ENCODE measurements around the gene BIVM.
"Not testable (repeated sequence)": the region's sequence is repeated elsewhere in the genome, so short reads cannot be mapped to it uniquely, and the experiment has no call there.

BIVM gene, protein sequence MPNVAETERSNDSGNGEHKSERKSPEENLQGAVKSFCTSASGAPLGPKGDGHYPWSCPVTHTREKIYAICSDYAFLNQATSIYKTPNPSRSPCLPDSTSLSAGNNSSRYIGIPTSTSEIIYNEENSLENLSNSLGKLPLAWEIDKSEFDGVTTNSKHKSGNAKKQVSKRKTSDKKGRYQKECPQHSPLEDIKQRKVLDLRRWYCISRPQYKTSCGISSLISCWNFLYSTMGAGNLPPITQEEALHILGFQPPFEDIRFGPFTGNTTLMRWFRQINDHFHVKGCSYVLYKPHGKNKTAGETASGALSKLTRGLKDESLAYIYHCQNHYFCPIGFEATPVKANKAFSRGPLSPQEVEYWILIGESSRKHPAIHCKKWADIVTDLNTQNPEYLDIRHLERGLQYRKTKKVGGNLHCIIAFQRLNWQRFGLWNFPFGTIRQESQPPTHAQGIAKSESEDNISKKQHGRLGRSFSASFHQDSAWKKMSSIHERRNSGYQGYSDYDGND

DNA sequence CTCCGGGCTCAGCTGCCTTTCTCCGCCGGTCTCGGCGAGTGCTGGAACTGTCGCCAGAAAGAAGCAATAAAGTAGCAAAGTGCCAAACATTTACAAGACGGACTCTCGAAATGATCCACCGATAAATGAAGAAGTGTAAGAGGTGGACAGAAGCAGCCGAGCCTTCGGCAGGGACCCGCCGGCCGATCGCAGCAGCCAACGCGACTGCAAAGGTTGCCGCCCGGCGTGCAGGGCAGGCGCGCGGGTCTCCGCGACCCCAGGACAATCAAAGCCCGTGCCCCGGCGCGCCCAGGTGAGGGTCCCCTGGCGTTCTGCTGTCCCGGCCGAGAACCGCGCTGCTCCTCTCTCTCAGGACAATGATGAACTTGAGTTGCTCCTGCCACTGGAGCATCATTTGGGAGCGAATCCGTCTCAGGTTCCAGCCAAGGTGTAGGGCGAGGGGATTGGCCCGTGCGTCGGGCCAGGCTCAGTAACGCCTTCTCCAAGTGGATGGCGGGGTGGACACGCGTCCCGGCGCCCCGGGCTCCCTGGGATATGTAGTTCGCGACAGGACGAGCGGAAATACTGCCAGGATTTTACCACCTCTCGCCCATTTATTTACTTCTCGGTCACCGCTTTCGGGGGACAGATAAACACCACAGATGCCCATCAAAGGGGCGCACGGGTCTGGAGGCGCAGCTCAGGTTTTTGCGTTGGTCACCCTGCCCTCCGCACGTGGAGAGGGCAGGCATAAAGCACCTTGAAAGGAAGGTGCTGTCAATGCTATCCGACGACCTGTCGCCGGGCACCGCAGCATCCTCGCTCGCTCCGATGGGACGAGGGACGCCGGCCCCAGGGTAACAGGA lies at the start of gene BIVM, which contains the start of gene POGLUT2:
Gene BIVM (plus strand): TSS at position 539 of the 845 bp plus-strand sequence. CDS start 8,149 bp downstream, outside the sequence.
Gene POGLUT2 (minus strand): TSS at position 396 of the 845 bp plus-strand sequence. CDS start 306 bp downstream, at position 90.
- DNase-seq: peak; percentile 98

DNA sequence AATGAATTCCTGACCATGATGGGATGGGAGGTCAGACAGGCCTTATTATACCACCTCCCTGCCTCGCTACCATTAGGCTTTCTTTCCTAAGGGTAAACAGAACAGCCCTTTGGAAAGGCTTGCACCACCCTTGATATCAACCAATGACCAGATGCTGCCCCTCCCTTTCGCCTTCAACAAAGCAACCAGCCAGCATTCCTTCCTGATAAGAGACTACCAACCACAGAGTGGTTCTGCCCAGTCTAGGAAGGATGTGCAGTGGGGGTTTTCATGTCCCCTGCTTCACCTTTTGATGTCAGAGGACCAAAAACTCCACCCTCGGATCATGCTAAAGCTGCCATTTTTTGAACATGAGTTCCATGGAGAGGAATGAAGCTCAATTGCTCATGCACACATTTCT lies 47.0 kb upstream of the BIVM start:
- DNase-seq: no peak

DNA sequence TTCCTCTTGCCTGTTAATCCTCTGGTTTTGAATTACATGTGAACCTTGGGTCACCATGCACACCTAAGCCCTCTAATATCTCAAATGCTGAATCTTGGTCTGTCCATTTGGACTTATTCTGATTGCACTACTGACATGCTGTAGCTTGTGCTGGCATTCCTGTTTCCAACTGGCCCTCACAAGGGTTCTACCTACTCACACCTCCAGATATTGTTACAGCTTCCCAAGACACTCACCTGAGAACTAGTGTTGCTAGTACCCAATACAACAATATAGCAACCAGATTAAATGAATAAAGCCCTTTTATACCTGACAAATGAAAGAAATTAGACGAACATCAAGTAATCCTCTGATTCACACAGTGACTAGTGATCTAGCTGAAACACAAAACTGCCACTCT lies 41.9 kb upstream of the BIVM start:
- DNase-seq: no peak

DNA sequence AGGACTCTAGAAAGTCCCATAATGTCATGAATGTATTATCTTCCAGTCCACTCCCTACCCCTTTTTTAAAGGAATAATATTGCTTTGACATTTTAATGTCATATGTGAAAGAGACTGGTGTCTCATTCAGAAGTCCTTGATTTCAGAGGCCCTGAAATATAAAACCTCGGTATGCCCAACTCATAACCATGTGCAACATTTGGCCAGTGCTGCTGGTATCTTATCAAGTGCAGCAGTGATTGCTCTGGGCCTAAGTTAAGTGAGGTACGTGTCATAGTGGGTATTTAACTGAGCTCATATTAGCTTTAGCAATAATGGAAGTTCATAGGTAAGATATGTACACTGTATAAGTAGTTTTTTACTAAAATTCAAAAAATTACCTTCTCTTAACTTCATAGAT lies 40.1 kb upstream of the BIVM start:
- no peak for DNase-seq

DNA sequence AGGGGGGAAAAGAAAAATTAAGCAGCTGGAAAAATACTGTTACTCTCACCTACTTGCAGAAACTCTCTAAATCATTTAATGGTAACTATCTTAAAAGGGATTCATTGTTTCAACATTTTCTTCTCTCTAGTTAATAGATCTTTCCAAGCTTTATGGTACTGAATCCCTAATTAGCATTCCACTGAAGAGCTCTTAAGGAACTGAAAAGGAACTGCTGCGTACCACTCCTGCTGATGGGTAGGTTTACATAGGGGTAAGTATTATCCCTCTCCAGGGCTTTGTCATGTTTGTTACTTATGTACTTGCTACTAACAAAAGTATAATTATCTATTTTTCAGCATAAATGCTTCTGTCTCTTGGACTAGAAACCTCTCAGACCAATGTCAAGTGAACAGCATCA lies 37.8 kb upstream of the BIVM start:
- no peak for DNase-seq

DNA sequence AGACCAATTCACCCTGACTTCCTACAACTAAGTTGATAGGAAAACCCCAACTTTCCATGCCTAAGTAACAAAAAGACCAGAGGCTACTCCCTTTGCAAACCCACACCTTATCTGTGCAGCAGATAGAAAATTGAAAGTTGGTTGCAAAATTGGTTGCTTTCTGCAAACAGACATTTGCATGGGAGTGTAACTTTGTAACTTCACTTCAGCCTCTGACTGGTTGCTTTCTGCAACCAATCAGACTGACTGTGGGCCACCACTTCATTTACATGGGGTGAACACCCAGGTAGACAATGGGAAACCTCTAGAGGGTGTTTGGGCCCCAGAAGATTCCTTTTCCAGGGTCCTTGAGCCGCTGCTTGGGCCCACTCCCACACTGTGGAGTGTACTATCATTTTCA lies 35.2 kb upstream of the BIVM start:
- no peak for DNase-seq

DNA sequence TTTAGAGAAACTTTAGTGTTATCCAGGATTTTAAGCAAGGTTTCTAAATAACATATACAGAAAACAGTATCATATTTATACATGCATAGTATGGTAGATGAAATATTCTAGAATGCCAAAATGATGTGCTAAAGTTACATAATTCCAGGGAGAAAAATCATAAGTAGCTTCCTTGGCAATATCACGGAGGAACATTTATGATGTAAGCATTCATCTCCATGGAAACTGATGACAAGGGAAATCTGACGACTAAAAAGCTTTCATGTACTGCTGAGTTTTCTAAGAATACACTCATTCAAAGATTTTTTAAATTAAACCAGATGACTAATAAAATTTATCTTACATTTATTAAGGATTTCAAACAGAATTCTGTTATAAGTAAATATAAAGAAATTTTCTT lies 30.0 kb upstream of the BIVM start:
- no peak for DNase-seq

DNA sequence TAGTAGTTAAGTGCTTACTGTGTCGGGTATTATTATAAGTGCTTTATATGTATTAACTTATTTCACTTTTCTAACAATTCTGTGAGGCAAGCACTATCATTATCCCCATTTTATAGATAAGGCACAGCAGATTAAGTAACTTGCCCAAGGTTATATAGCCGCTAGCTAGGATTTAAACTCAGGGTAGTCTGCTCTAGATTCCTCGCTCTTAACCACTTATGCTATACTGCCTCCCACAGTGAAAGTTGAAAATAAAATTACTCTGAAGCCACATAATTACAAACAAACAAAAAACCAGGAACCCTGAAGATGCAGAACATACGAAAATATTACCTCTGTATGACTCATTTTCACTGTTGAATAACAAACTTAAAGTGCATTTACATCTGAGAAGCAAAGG lies 29.2 kb upstream of the BIVM start:
- DNase-seq: no peak

DNA sequence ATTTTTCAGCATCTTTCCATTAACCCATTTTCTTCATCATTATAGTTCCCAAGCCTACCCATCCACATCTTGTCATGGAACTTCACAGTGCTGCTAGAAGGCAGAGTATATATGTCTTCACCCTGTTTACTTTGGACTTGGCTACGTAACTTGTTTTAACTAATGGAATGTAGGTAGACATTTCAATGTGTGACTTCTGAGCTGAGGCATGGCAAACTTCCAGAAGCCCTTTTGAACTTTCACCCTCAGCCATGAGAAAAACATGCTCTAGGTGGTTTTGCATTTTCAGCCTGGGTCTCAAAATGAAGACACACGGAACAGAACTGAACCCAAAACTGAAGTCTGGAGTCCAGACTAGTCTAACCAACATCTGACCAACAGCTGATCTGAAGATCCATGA lies 28.5 kb upstream of the BIVM start:
- DNase-seq: no peak

DNA sequence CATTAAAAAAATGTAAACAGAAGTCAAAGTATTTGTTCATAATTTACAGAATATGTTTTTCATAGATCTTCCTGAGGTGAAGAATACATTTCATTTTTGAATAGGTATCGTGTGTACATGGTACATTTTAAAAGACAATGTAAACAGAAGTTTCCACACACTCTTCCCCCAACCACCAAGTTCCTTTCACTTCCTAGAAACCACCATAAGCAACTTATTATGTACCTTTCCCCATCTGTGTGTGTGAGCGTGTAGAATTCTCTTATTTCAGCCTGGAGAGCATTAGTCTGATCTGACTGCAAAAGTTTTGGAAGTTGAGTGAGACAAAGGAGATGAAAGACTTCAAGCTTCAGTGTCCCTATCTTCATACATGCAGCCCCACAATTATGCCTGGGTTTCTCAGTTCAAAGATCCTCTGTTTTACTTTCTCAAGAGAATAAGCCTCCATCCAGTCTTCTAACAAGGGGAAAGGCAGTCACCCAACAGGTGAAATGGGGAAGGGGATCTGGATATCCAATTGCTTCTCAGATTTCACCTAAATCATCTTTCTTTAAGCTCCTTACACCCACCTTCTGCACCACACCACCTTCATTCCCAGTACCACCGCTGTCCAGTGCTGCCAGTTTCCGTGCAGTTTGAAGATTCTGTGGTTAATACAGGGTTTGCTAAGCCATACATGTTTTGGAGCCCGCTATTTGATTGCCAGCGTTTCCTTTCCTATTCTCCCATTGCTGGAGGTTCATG lies 27.4 kb upstream of the BIVM start:
- DNase-seq: no peak

DNA sequence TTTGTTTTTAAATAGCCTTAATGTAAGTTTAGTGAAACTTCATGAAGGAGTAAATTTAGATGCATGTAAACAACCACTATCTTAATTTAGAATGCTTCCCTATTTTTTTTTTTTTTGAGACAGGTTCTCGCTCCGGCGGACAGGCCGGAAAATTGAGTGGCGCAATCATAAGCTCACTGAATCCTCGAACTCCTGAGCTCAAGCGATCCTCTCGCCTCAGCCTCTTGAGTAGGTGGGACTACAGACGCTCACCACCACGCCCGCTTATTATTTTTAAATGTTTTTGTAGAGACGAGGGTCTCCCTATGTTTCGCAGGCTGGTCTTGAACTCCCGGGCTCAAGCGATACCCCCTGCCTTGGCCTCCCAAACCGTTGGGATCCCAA lies 26.9 kb upstream of the BIVM start:
- no peak for DNase-seq

DNA sequence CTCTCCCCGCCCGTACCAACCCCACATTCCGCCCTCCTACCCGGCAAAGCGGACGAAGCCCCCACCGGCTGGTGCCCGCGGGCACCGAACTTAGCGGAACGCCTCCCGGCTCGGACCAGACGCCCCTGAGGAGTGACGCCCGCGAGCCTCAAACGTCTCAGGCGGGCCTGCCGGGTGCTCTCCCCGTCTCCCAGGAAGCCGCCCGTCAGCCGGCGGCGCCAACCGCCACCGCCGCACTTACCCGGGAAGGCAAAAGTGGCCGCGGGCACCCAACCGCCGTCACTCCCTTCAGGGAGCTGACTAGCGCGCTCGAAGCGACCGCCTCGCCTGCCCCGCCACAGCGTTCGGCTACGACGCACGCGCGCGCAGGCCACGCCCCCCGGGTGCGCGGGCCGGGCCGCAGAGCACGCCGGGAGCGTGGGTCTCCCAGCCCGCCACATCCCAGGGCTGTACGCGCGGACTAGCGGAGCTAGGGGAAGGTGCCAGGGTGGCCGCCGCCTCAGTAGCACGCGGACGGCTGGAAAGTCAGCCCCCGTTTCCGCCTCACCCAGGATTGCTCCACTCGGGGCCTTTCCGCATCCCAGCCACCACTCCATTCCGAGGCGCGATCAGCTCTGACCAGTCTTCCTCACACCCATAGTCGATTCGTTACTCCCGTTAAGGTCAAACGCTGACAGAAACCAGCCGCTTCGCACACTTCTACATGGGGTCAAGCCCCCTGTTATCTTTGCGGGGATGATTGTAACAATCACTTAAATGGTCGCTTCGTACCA lies 25.3 kb upstream of the BIVM start, which contains the start of gene TEX30:
Gene TEX30 (minus strand): TSS at position 346 of the 773 bp plus-strand sequence. CDS start 3,760 bp downstream, outside the sequence.
- DNase-seq: peak; percentile 91

DNA sequence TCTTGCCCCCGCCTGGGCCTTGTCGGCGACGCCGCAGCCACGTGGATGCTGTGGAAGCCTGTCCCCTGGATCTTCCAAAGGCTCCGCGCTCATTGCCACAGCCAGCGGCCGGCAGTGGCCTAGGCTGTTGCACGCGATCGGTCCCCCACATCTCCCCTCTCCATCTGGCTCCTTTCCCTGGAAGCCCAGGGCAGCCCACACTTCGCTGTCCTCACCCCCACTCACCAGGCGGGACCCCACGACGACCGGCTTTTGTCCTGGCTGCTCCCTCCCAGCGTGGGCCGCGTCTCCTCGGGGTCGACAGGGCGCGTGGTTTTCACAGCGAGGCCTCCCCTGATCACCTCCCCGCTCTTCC lies 24.7 kb upstream of the BIVM start:
- DNase-seq: no peak

DNA sequence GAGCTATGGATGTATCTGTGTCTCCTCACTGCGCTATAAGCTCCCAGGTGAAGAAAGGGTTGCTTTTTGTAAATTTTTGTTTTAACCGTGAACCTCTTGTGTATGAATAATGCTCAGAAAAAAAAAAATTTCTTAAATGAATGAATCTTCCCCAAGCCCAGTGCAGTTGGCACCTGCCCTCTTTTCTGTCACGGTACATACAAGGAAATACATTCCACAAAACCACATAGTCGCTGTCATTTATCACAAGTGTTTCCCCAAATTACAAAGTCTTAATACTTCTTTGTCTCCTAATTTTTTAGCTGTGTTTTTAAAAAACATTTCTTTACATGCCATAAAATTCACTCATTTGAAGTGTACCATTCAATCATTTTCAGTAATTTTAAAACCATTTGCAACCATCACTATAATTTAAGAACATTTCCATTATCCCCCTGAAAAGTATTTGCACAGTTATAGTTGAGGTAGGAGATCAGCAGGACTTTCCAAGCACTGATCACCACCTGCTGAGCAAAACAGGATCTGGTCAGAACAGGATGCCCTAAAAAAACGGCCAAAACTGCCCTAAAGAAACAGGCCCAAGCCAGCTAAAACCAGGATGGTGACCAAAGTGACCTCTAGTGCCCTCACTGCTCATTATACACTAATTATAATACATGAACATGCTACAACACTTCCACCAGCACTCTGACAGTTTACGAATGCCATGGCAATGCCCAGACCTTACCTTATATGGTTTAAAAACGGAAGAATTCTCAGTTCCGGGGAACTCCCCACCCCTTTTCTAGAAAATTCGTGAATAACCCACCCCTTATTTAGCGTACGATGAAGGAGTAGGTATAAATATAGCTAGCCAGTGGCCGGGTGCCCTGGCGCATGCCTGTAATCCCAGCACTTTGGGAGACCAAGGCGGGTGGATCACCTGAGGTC lies 24.1 kb upstream of the BIVM start:
- no peak for DNase-seq

DNA sequence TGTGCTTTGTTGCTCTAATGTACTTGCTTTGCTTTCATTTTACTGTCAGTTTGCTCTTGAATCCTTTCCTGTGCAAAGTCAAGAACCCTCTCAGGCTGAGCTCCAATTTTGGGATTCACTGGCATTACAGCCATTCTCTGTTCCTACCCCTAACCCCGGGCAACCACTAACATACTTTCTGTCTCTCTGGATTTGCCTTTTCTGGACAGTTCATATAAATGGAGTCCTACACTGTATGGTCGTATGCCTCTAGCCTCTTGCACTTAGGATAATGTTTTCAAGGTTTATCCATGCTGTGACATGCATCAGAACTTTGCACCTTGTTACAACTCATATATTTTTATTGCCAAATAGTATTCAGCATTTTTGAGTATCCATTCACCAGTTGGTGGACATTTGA lies 22.6 kb upstream of the BIVM start:
- no peak for DNase-seq

DNA sequence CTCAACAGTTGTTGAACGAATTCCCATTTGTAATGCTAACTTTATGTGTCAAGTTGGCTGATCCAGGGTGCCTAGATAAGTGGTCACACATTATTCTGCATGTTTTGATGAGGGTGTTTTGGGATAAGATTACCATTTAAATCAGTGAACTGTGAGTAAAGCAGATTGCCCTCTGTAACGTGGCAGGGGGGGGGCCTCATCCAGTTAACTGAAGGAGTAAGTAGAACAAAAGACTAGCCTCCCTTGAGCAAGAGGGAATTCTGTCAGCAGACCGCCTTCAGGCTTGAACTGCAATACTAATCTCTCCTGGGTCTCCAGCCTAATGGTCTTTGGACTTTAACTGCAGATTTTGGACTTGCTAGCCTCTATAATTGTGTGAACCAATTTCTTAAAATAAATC lies 21.2 kb upstream of the BIVM start:
- DNase-seq: no peak

DNA sequence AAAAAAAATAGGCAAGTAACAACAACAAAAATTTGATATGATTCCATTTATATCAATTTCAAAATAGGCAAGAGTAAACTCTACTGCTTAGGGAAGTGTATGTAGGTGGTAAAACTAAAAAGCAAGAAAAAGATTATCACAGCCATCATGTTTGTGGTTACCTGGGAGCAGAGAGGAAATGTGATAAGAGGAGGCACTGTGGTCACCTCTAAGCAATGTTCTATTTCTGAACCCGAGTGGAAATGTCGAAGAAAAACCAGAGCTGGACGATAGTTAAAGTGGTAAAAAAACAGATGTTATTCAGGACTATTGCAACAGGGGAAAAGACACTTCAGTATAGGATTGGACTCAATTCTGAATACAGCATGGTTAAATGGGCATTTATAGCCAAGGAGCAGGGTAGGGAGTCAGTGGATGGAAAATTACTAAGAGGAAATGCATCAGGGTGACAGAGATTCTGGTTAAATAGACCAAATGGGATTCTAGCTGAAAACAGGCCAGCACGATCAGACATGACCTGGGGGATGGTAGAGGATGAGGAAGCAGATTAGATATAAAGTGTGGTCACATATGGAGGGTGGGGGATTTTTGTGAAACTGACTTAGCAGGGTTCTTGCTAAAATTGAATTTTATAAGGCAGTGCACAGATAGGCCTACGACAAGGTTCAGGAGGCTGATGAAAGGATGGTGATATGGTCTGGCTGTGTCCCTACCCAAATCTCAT lies 19.3 kb upstream of the BIVM start:
- no peak for DNase-seq

DNA sequence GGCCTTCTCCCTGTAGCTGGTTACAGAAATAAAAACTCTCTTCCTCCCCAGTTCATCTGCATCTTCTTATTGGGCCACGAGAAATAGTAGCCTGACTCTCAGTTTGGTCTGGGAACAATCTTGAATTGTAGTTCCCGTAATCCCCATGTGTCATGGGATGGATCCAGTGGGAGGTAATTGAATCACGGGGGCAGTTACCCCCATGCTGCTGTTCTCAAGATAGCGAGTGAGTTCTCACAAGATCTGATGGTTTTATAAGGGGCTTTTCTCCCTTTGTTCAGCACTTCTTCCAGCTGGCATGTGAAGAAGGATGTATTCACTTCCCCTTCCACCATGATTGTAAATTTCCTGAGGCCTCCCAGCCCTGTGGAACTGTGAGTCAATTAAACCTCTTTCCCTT lies 18.3 kb upstream of the BIVM start:
- not testable (repeated sequence) for DNase-seq

DNA sequence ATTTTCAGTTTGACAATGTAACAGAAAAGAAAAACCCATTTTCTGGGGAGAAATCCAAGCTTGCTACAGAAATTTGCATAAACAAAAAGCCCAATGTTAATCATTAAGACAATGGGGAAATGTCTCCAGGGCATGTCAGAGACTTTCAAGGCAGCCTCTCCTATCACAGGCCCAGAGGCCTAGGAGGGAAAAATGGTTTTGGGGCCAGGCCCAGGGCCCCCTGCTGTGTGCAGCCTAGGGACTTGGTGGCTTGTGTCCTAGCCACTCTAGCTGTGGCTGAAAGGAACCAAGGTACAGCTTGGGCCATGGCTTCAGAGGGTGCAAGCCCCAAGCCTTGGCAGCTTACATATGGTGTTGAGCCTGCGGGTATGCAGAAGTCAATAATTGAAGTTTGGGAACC lies 17.3 kb upstream of the BIVM start:
- no peak for DNase-seq

DNA sequence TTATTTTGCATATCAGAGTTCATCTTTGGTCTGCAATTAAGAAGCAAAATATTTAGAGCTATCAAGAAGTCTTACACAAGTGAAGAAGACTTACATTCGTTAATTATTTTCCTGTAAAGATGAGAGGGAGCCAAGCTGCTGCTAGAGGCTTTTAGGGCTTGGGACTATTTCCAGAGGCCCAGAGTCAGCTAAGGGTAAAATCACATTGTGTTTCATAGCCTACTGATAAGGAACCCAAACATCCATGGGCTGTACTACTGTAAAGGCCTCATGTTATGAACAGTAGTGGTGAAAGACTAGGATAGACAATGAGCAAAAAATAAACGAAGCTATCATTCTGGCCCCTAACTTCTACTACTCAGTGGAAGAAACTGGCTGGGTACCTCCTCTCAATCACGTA lies 14.4 kb upstream of the BIVM start:
- DNase-seq: no peak

Measured in islet precursor cell (in vitro differentiated cells).